Astrocyte (in vitro differentiated cells and primary cell): ENCODE measurements around the gene PLCB4.

Source experiments
- CTCF ChIP-seq: IDR thresholded peaks from 2 replicates; pipeline ENCODE4 v1.5.1; 2011; ENCODE audit warnings: low read depth, mild to moderate bottlenecking, inconsistent platforms, low read length, moderate library complexity; ENCODE audit not compliant: insufficient read depth
- EZH2 ChIP-seq: IDR thresholded peaks from 2 replicates; pipeline ENCODE4 v1.6.1; 2012; ENCODE audit warnings: mild to moderate bottlenecking, low read length, inconsistent platforms; ENCODE audit not compliant: insufficient read depth

- TF ChIP-seq CTCF (no peak), EZH2 (no peak)
These were observed 329.0 kb downstream of the PLCB4 start for GRCh38 chr20:9397928-9398327.
